ENCODE measurements around the gene TPRN. TPM values are rescaled to one million over a fixed set of nuclear protein-coding genes. Genes with fewer than 3 reads are reported as not detected.

Gene TPRN
- polyA plus RNA-seq, 1 experiment, result 2.8 TPM

GRCh38 chr9:137161558-137162486, 38.7 kb downstream of the TPRN start:
- POLR2A ChIA-PET, result no interaction called here
- H3K4me3 ChIP-seq (ENCODE audit: low read depth, low read length), result no peak overlapping the region
- H3K27me3 ChIP-seq (ENCODE audit: control insufficient read depth, insufficient read depth, low read length), result peaks cover 60% of the 10 kb centered on the region
- H3K27ac ChIP-seq (ENCODE audit: low read depth, low read length), result no peak overlapping the region
- TF ChIP-seq CTCF (IDR thresholded peaks at IDR 0.05; ENCODE audit: low read depth, low read length), result no peak
- peaks cover 3% of the 10 kb centered on the region; the same call in 1 of the 2 replicates for H3K9me3 ChIP-seq (ENCODE audit: control insufficient read depth, insufficient read depth, low read length)
- DNase-seq (ENCODE audit: low read depth, low spot score), result no peak
- CTCF ChIA-PET, result no interaction called here

GRCh38 chr9:137160716-137161557, 39.6 kb downstream of the TPRN start:
- POLR2A ChIA-PET, result no interaction called here
- Histone ChIP-seq H3K4me3 (ENCODE audit: low read depth, low read length) (no peak overlapping the region), H3K27me3 (ENCODE audit: control insufficient read depth, insufficient read depth, low read length) (peaks cover 60% of the 10 kb centered on the region), H3K9me3 (ENCODE audit: control insufficient read depth, insufficient read depth, low read length) (peaks cover 3% of the 10 kb centered on the region; the same call in 1 of the 2 replicates), H3K27ac (ENCODE audit: low read depth, low read length) (no peak overlapping the region)
- CTCF ChIA-PET, result no interaction called here
- DNase-seq (ENCODE audit: low read depth, low spot score), result no peak
- no peak for TF ChIP-seq CTCF (IDR thresholded peaks at IDR 0.05; ENCODE audit: low read depth, low read length)

- ChIA-PET CTCF (no interaction called here), POLR2A (interaction anchor here (0.6 kb wide), 1 partner anchor 93 kb away, joined by 8 read pairs; no protein-coding TSS in a partner anchor)
- no peak for DNase-seq (ENCODE audit: low read depth, low spot score)
- no peak for TF ChIP-seq CTCF (IDR thresholded peaks at IDR 0.05; ENCODE audit: low read depth, low read length)
- H3K27me3 ChIP-seq (ENCODE audit: control insufficient read depth, insufficient read depth, low read length), result peaks cover 51% of the 10 kb centered on the region
- H3K27ac ChIP-seq (ENCODE audit: low read depth, low read length), result no peak overlapping the region
- no peak overlapping the region for H3K4me3 ChIP-seq (ENCODE audit: low read depth, low read length)
- H3K9me3 ChIP-seq (ENCODE audit: control insufficient read depth, insufficient read depth, low read length), result peaks cover 3% of the 10 kb centered on the region; the same call in 1 of the 2 replicates
Observed at GRCh38 chr9:137160054-137160425, 40.5 kb downstream of the TPRN start.

GRCh38 chr9:137159105-137160053, 41.2 kb downstream of the TPRN start:
- no peak for TF ChIP-seq CTCF (IDR thresholded peaks at IDR 0.05; ENCODE audit: low read depth, low read length)
- POLR2A ChIA-PET, result interaction anchor here (0.6 kb wide), 1 partner anchor 92 kb away, joined by 8 read pairs; no protein-coding TSS in a partner anchor
- peaks cover 2% of the 10 kb centered on the region; the same call in 1 of the 2 replicates for H3K9me3 ChIP-seq (ENCODE audit: control insufficient read depth, insufficient read depth, low read length)
- no peak overlapping the region for H3K27ac ChIP-seq (ENCODE audit: low read depth, low read length)
- CTCF ChIA-PET, result no interaction called here
- no peak overlapping the region for H3K4me3 ChIP-seq (ENCODE audit: low read depth, low read length)
- DNase-seq (ENCODE audit: low read depth, low spot score), result no peak
- peaks cover 44% of the 10 kb centered on the region for H3K27me3 ChIP-seq (ENCODE audit: control insufficient read depth, insufficient read depth, low read length)

Data from AG04450 (cell line).